Measurements from ENCODE around the gene APOBEC3G.

The APOBEC3G gene

GRCh38 chr22:39080052-39080762, 3.1 kb downstream of the APOBEC3G start:
- DNase-seq (ENCODE audit: extremely low spot score) = no peak
- CTCF ChIA-PET = interaction anchor here (0.8 kb wide), 1 partner anchor 12 kb away, joined by 3 read pairs; no protein-coding TSS in a partner anchor
- POLR2A ChIA-PET = no interaction called here
- TF ChIP-seq FOXA1 (IDR thresholded peaks at IDR 0.05) (no peak), TARDBP (IDR thresholded peaks at IDR 0.05) (no peak), FOXM1 (IDR thresholded peaks at IDR 0.05; ENCODE audit: borderline replicate concordance) (no peak), BHLHE40 (IDR thresholded peaks at IDR 0.05; ENCODE audit: borderline replicate concordance) (no peak), ARNT (IDR thresholded peaks at IDR 0.05) (no peak), CTBP1 (IDR thresholded peaks at IDR 0.05; ENCODE audit: borderline replicate concordance) (no peak), SUZ12 (IDR thresholded peaks at IDR 0.05) (no peak), ELF4 (IDR thresholded peaks at IDR 0.05) (no peak)
- TF ChIP-seq, protein P1, sequence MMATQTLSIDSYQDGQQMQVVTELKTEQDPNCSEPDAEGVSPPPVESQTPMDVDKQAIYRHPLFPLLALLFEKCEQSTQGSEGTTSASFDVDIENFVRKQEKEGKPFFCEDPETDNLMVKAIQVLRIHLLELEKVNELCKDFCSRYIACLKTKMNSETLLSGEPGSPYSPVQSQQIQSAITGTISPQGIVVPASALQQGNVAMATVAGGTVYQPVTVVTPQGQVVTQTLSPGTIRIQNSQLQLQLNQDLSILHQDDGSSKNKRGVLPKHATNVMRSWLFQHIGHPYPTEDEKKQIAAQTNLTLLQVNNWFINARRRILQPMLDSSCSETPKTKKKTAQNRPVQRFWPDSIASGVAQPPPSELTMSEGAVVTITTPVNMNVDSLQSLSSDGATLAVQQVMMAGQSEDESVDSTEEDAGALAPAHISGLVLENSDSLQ (IDR thresholded peaks at IDR 0.05) = no peak

- no peak for DNase-seq (ENCODE audit: extremely low spot score)
- ChIA-PET POLR2A (no interaction called here), CTCF (no interaction called here)
- TF ChIP-seq TARDBP (IDR thresholded peaks at IDR 0.05) (no peak), BHLHE40 (IDR thresholded peaks at IDR 0.05; ENCODE audit: borderline replicate concordance) (no peak), NFRKB (IDR thresholded peaks at IDR 0.05) (no peak), ELF4 (IDR thresholded peaks at IDR 0.05) (no peak), CTBP1 (IDR thresholded peaks at IDR 0.05; ENCODE audit: borderline replicate concordance) (no peak), HDGF (IDR thresholded peaks at IDR 0.05; ENCODE audit: borderline replicate concordance) (no peak), LEF1 (IDR thresholded peaks at IDR 0.05; ENCODE audit: borderline replicate concordance) (no peak), SUZ12 (IDR thresholded peaks at IDR 0.05) (no peak), ZNF384 (IDR thresholded peaks at IDR 0.05) (no peak), L3MBTL2 (conservative IDR thresholded peaks at IDR 0.05) (no peak), SP1 (IDR thresholded peaks at IDR 0.05) (no peak), FOXA1 (IDR thresholded peaks at IDR 0.05) (no peak), FOXM1 (IDR thresholded peaks at IDR 0.05; ENCODE audit: borderline replicate concordance) (no peak), ARNT (IDR thresholded peaks at IDR 0.05) (no peak), FOXK2 (IDR thresholded peaks at IDR 0.05) (no peak)
- TF ChIP-seq, protein P1 (IDR thresholded peaks at IDR 0.05) = no peak
These were observed 3.9 kb downstream of the APOBEC3G start for GRCh38 chr22:39081016-39081415.

DNA sequence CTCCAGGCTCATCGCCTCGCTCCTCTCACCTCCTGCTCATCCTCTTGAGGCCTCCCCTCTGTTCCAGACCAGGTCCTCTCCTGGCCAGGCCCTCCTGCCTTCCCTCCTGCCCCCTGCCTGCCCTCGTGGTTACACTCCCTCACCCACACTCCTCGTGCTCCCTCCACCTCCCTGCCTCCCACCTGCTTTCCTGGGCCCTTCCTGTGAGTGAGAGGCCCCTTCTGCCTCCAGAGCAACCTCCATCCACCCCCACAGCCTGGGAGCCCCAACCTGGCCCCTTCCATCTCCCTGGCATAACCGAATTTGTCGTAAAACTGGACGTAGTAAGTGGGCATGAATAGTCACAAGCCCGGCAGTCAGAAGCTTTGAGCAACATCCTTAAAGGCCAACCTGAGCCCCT, 4.5 kb downstream of the APOBEC3G start:
- DNase-seq (ENCODE audit: extremely low spot score) = no peak
- POLR2A ChIA-PET = no interaction called here
- CTCF ChIA-PET = no interaction called here
- TF ChIP-seq SUZ12 (IDR thresholded peaks at IDR 0.05) = no peak
- no peak for TF ChIP-seq FOXM1 (IDR thresholded peaks at IDR 0.05; ENCODE audit: borderline replicate concordance)
- TF ChIP-seq HDGF (IDR thresholded peaks at IDR 0.05; ENCODE audit: borderline replicate concordance) = no peak
- TF ChIP-seq ELF4 (IDR thresholded peaks at IDR 0.05) = no peak
- TF ChIP-seq, protein P1 (IDR thresholded peaks at IDR 0.05) = no peak
- no peak for TF ChIP-seq NFRKB (IDR thresholded peaks at IDR 0.05)
- TF ChIP-seq L3MBTL2 (conservative IDR thresholded peaks at IDR 0.05) = no peak
- no peak for TF ChIP-seq ZNF384 (IDR thresholded peaks at IDR 0.05)

DNA sequence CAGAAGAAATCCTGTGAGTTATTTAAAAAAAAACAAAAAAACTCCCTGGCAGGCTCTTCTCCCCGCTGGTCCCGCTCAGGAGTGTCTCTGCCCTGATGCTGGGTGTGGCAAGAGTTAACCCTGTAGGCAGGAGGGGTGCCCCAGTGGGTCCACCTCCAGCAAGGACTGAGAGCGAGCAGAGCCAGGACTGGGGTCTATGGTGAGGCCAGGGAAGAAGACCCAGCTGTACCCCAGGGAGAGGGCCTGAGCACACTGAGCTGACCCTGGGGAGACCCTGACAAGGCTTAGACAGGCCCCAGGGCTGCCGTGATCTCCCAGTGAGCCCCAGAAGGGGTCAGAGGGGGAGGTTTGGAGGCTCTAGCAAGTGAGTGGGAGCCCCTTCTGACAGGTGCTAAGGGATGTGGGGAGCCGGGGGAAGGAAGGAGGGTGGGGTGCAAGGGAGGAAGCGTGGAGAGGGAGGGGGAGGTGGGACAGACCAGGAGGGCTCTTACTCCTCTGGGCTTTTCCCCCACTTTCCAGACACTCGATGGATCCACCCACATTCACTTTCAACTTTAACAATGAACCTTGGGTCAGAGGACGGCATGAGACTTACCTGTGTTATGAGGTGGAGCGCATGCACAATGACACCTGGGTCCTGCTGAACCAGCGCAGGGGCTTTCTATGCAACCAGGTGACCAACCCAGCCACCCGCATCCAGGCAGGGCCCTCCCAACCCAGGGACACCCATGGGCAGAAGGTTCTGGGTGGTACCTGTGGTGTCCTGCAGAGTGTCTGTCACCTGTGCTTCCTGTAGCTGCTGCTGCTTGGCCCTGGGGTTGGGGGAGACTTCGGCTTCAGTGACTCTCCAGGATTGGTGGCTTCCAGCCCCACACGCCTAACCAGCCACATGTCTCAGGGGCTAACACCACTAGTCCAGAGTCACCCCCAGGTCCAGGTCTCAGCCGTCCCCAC, 6.4 kb downstream of the APOBEC3G start:
- CTCF ChIA-PET = no interaction called here
- POLR2A ChIA-PET = no interaction called here
- no peak for TF ChIP-seq ARNT (IDR thresholded peaks at IDR 0.05)
- no peak for TF ChIP-seq L3MBTL2 (conservative IDR thresholded peaks at IDR 0.05)
- TF ChIP-seq ZNF384 (IDR thresholded peaks at IDR 0.05) = no peak
- TF ChIP-seq SP1 (IDR thresholded peaks at IDR 0.05) = no peak
- TF ChIP-seq ELF4 (IDR thresholded peaks at IDR 0.05) = no peak
- no peak for TF ChIP-seq NFRKB (IDR thresholded peaks at IDR 0.05)
- no peak for TF ChIP-seq BHLHE40 (IDR thresholded peaks at IDR 0.05; ENCODE audit: borderline replicate concordance)
- no peak for DNase-seq (ENCODE audit: extremely low spot score)

GRCh38 chr22:39084666-39085065, 7.6 kb downstream of the APOBEC3G start:
- no peak for DNase-seq (ENCODE audit: extremely low spot score)
- TF ChIP-seq, protein P1 (IDR thresholded peaks at IDR 0.05) = no peak
- TF ChIP-seq SP1 (IDR thresholded peaks at IDR 0.05) (no peak), FOXK2 (IDR thresholded peaks at IDR 0.05) (no peak), NFRKB (IDR thresholded peaks at IDR 0.05) (no peak), FOXA1 (IDR thresholded peaks at IDR 0.05) (no peak), HDGF (IDR thresholded peaks at IDR 0.05; ENCODE audit: borderline replicate concordance) (no peak), ZNF384 (IDR thresholded peaks at IDR 0.05) (no peak), ARNT (IDR thresholded peaks at IDR 0.05) (no peak), LEF1 (IDR thresholded peaks at IDR 0.05; ENCODE audit: borderline replicate concordance) (no peak), SUZ12 (IDR thresholded peaks at IDR 0.05) (no peak), FOXM1 (IDR thresholded peaks at IDR 0.05; ENCODE audit: borderline replicate concordance) (no peak)
- ChIA-PET CTCF (no interaction called here), POLR2A (no interaction called here)

Data from HEK293T (cell line).